ENCODE results near the gene SBF2.
"Not testable (repeated sequence)": the region's sequence is repeated elsewhere in the genome, so short reads cannot be mapped to it uniquely, and the experiment has no call there.

SBF2 gene

DNA sequence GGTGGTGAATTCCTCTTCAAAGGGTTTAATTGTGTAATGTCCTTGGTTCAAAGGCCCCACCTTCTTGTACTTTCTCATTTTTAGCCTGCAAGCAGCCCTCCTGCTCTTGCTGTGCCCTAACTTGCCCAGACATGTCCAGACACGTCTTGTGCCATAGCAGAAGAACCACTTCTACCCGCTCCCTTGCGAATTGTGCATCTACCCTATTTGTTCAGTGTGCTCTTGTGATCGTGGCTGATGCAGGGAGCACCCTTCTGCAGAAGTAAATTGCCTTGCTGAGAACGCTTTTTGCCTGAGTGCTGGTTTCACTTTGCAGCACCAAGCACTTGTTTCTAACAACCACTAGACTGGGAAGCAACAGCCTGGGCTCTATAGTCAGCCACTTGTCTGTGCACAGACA is 249.4 kb downstream of the SBF2 start:
- DNase-seq, result no peak

GRCh38 chr11:10042699-10043098 is 251.3 kb downstream of the SBF2 start:
- no peak for DNase-seq

DNA sequence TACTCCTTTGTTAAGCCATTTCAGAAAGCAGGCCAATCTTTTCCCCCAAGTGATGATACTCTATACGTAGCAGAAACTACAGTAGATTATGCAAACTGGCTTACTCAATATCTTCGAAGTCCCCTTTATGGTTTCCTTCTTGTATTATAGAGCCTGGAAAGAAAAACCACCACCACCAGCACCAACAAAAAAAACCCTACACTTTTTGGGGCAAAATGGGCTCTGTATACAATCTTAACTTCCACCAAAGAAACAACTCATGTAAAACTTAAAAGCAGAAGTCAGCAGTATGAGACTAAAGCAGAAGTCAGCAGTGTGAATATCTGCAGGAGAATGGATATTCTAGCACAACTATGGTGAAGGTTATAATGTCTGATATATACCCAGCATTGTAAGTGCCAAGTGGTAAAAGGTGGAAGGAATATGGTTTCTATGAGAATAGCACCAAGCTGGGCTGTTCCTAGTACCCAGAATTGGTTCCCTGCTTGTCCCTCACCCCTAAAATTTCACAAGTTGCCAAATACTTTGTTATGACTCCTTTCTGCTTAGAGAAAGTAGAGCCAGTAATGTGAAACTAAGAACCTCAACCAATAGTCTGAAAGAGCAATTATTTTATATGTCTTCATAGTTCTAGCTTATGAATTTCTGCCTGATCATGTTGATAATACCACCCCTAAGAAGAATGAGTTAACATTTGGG is 252.1 kb downstream of the SBF2 start:
- no peak for DNase-seq

DNA sequence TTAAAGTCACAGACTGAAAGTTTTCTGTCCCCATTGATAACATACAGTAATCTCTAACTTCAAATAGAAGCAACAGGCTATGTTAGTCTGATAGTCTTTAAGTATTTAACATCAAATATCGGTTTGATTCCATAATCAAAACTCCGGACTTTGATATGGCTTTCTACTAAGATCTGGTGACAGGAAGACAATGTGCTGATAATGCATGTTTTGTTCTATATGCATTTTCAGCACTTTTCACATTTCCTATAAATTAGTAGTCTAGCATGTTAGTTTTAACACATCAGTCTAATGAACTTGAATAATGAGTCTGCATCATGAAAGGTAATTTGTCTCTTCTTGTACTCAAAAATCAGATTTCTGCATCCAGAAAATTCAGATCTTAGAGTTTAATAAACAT is 252.7 kb downstream of the SBF2 start:
- no peak for DNase-seq

- DNase-seq, result no peak
These were observed 255.3 kb downstream of the SBF2 start for GRCh38 chr11:10038521-10039302.

DNA sequence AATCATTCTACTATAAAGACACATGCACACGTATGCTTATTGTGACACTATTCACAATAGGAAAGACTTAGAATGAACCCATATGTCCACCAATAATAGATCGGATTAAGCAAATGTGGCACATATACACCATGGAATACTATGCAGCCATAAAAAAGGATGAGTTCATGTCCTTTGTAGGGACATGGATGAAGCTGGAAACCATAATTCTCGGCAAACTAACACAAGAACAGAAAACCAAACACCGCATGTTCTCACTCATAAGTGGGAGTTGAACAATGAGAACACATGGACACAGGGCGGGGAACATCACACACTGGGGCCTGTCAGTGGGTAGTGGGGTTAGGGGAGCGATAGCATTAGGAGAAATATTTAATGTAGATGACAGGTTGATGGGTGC is 258.1 kb downstream of the SBF2 start:
- not testable (repeated sequence) for DNase-seq

GRCh38 chr11:10032935-10033334 is 261.1 kb downstream of the SBF2 start:
- no peak for DNase-seq

- DNase-seq, result no peak
These were observed 263.9 kb downstream of the SBF2 start for GRCh38 chr11:10030122-10030490.

DNA sequence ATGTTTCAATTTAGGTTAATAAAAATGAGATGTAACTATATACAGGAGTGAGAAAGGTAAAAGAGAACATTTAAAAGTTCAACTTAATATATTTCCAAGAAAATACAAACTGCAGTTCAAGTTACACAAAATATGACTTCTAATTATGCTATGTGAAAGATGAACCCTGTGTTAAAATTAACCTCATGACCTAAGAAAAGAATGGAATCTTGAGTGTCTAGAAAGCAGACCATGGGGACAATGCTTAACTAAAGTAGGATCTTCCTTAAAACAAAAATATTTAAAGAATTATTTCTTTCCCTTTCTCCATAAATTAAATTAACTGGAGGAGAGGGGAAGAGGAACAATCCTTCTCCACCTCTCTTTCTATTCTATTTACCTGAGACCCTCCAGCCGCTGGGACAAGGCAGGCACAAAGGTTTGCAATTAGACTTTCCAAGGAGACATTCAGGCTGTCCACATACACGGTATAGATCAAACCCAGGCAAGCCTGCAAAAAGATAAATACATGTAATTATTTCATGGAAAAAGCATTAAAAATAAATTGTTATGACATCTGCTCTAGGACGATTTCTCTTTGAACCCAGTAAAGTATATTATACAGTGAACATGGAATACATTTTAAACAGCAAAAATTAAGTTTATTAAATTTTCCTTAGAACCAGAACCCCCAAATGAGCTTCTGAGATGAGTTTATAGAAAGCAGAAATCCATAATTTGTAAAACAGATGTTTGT is 264.5 kb downstream of the SBF2 start:
- no peak for DNase-seq

GRCh38 chr11:10026514-10026913 is 267.5 kb downstream of the SBF2 start:
- DNase-seq, result no peak

GRCh38 chr11:10023212-10023611 is 270.8 kb downstream of the SBF2 start:
- no peak for DNase-seq

- no peak for DNase-seq
These were observed 271.3 kb downstream of the SBF2 start for GRCh38 chr11:10022764-10023163.

GRCh38 chr11:10021563-10021962 is 272.5 kb downstream of the SBF2 start:
- DNase-seq, result no peak

- no peak for DNase-seq
These were observed 273.9 kb downstream of the SBF2 start for GRCh38 chr11:10019906-10020682.

DNA sequence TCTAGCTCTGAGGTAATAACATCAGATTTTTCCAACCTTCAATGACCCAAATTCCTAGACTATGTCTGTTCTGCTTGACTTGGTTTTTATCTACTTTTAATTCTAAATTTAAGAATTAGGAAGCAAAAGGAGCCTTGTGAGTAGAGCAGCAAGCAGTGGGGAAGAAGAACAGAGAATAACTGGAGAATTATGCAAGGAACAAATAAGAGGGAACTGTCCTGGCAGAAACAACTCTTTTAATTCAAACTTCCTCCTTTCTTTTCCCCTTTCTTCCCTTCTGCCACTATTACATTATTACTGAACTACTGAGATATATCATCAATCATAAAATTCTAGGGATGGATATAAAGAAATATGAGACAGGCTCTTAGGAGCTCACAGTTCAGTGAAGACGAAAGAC is 276.1 kb downstream of the SBF2 start:
- DNase-seq, result no peak

- DNase-seq, result no peak
These were observed 277.0 kb downstream of the SBF2 start for GRCh38 chr11:10017050-10017449.

DNA sequence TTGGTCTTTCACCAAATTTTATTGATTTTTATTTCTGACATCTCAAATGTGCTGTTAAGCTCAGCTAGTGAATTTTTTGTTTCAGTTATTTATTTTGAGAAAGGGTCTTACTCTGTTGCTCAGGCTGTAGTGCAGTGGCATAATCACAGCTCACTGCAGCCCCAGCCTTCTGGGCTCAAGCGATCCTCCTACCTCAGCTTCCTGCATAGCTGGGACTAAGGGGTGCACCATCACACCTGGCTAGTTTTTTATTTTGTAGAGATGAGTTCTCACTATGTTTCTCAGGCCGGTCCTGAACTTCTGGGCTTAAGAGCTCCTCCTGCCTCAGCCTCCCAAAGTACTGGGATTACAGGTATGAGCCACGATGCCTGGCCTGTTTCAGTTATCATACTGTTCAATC is 282.0 kb downstream of the SBF2 start:
- no peak for DNase-seq

DNA sequence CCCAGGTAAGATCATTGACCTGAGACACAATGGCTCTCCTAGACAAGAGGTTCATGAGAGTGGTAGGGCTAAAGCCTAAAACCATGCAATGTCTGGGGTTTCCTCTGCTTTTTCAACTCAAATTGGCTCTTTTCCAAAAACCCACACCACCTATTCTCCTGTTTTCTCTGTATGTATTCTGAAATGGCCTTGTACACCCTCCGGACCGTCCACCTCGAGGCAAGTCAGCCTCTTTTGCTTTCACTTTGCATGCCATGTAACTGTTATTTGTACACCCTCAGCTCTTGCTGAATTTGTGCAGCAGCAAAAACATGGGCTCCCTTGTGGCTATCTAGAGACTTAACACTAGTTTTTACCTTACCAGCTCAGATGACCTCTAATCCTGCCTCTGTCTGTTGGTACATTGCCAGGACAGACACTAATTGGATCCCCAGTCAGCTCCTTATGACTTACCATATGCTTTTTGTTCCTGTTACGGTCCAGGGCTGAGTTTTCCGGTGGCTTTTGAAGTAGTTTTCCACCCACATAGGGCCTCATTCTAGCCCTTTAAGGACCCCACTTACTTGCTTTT is 288.0 kb downstream of the SBF2 start:
- DNase-seq, result no peak

DNA sequence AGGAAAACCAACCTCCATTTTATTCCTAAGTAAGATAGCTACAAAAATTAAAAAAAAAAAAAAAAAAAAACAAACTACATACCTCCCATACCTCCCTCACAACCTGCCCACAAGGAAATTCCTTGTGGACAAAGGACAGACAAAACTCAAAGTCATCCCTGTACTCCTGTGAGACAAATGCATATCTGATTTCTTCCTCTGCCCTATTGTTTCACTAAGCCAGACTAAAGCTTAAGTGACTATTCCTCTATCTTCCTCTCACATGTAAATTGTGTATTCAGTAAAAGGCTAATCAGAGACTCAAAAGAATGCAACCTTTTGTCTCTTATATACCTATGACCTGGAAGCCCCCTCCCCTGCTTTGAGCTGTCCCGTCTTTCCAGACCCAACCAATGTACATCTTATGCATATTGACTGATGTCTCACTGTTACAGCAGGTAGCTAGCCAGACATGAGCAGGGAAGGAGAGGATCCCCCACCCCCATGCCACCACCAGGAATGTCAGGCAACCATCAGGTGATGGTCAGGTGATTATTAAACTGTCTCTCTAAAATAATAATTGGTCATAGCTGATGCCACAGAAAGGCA is 289.4 kb downstream of the SBF2 start:
- no peak for DNase-seq

DNA sequence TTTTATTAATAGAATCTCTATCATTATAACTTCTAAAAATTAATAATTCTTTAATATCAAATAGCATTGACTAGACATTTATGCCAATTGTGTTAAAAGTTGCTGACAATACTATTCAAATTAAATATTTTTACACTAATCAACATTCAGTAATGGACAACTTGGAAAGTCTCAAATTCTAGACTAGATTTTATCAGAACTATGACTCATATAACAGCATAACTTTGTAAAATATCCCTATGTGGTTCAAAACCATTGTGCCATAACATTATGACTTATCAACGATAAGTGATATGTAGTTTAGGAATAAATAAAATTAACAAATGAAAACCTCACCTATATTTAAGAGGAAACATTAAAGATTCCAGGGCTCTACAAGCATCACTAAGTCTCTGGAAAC is 291.8 kb downstream of the SBF2 start:
- no peak for DNase-seq

GRCh38 chr11:9992306-9992705 is 301.7 kb downstream of the SBF2 start:
- no peak for DNase-seq

- no peak for DNase-seq
These were observed 303.6 kb downstream of the SBF2 start for GRCh38 chr11:9990221-9990973.
